Ishikawa (cell line): ENCODE data around the gene ZNF778.

Experiments
- CEBPB ChIP-seq: IDR thresholded peaks from 2 replicates; pipeline ENCODE4 v1.6.1; 2012
- CREB1 ChIP-seq: IDR thresholded peaks from 2 replicates; pipeline ENCODE4 v1.6.1; 2012; ENCODE audit warnings: low read depth
- EGR1 ChIP-seq: IDR thresholded peaks from 2 replicates; pipeline ENCODE4 v1.6.1; 2012
- EP300 ChIP-seq: IDR thresholded peaks from 2 replicates; pipeline ENCODE4 v1.6.1; 2012; ENCODE audit warnings: borderline replicate concordance
- FOXM1 ChIP-seq: IDR thresholded peaks from 2 replicates; pipeline ENCODE4 v1.6.1; 2012; ENCODE audit warnings: low read depth, borderline replicate concordance
- NFIC ChIP-seq: IDR thresholded peaks from 2 replicates; pipeline ENCODE4 v1.6.1; 2012
- RAD21 ChIP-seq: IDR thresholded peaks from 2 replicates; pipeline ENCODE4 v1.6.1; 2012; ENCODE audit warnings: low read depth
- TAF1 ChIP-seq: IDR thresholded peaks from 2 replicates; pipeline ENCODE4 v1.6.1; 2012; ENCODE audit warnings: low read depth, mild to moderate bottlenecking
- TEAD4 ChIP-seq: IDR thresholded peaks from 2 replicates; pipeline ENCODE4 v1.6.1; 2012
- YY1 ChIP-seq: IDR thresholded peaks from 2 replicates; pipeline ENCODE4 v1.6.1; 2012; ENCODE audit warnings: low read depth
- ZBTB7A ChIP-seq: IDR thresholded peaks from 2 replicates; pipeline ENCODE4 v1.6.1; 2012; ENCODE audit warnings: low read depth
- TF ChIP-seq, protein P1 (sequence below): IDR thresholded peaks from 2 replicates; pipeline ENCODE4 v1.6.1; 2012
- TF ChIP-seq, protein P2 (sequence below): IDR thresholded peaks from 2 replicates; pipeline ENCODE4 v1.6.1; 2012; ENCODE audit warnings: low read depth, mild to moderate bottlenecking
- TF ChIP-seq, protein P3 (sequence below): IDR thresholded peaks from 2 replicates; pipeline ENCODE4 v1.6.1; 2012

DNA sequence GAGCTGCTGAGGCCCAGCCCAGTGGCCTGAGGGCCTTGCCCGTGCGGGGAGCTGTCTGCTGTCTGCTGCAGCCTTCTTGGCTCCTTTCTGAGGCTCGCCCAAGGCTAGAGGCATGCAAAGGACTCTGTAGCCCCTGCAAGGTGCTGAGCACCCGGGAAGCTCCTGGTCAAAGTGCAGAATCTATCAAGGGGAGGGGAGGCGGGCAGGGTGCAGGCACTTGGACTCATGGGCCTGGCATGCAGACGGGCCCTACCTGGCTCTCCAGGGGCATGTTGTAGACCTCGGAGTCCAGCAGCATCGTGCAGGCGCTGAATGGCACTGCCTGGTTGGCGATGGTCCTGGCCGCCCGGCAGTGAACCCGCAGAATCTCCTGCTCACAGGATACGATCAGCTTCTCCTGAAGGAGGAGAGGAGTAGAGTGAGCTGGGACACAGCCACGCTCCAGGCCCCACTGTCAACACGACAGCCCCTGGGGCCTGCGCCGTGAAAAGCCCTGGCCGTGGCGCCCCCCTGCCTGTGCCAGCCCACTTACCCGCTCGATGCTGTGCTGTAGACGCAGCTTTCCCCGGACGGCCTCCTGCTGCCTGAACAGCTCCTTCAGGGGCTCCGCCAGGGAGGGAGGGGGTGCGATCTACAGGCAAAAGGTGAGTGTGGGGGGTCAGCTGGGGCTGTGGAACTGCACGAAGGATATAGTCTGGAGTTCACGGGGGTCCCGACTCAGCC lies 57.2 kb downstream of the ZNF778 start:
- TF ChIP-seq, protein P1, sequence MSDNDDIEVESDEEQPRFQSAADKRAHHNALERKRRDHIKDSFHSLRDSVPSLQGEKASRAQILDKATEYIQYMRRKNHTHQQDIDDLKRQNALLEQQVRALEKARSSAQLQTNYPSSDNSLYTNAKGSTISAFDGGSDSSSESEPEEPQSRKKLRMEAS: no peak
- TF ChIP-seq EP300 (no peak), CREB1 (no peak), RAD21 (no peak), NFIC (no peak), YY1 (no peak), TEAD4 (no peak), FOXM1 (no peak), TAF1 (no peak), ZBTB7A (no peak), EGR1 (no peak), CEBPB (no peak)
- TF ChIP-seq, protein P2, sequence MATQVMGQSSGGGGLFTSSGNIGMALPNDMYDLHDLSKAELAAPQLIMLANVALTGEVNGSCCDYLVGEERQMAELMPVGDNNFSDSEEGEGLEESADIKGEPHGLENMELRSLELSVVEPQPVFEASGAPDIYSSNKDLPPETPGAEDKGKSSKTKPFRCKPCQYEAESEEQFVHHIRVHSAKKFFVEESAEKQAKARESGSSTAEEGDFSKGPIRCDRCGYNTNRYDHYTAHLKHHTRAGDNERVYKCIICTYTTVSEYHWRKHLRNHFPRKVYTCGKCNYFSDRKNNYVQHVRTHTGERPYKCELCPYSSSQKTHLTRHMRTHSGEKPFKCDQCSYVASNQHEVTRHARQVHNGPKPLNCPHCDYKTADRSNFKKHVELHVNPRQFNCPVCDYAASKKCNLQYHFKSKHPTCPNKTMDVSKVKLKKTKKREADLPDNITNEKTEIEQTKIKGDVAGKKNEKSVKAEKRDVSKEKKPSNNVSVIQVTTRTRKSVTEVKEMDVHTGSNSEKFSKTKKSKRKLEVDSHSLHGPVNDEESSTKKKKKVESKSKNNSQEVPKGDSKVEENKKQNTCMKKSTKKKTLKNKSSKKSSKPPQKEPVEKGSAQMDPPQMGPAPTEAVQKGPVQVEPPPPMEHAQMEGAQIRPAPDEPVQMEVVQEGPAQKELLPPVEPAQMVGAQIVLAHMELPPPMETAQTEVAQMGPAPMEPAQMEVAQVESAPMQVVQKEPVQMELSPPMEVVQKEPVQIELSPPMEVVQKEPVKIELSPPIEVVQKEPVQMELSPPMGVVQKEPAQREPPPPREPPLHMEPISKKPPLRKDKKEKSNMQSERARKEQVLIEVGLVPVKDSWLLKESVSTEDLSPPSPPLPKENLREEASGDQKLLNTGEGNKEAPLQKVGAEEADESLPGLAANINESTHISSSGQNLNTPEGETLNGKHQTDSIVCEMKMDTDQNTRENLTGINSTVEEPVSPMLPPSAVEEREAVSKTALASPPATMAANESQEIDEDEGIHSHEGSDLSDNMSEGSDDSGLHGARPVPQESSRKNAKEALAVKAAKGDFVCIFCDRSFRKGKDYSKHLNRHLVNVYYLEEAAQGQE: no peak
- TF ChIP-seq, protein P3, sequence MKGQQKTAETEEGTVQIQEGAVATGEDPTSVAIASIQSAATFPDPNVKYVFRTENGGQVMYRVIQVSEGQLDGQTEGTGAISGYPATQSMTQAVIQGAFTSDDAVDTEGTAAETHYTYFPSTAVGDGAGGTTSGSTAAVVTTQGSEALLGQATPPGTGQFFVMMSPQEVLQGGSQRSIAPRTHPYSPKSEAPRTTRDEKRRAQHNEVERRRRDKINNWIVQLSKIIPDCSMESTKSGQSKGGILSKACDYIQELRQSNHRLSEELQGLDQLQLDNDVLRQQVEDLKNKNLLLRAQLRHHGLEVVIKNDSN: no peak
